PC-9 (cell line): ENCODE data around the gene BTBD19. TPM values are rescaled to one million over a fixed set of nuclear protein-coding genes. Genes with fewer than 3 reads are reported as not detected.

Experiments used
- BruUV-seq: library from RNA; stranded (reverse); fragments of 400-500 nt; replicated peaks from 2 replicates; lab custom pipeline; 2021; lab: Mats Ljungman, UMichigan
- CTCF ChIA-PET: fragments of 300-600 bp; sonication (Branson Sonifier 250); formaldehyde crosslinking; loops from one replicate; lab custom pipeline; 2022; ENCODE audit warnings: antibody characterized with exemption; lab: Charles Lee
- POLR2A ChIA-PET: fragments of 300-600 bp; sonication (Branson Sonifier 250); formaldehyde crosslinking; loops from one replicate; lab custom pipeline; 2022; ENCODE audit warnings: antibody characterized with exemption; ENCODE audit not compliant: unreplicated experiment; lab: Charles Lee
- DNase-seq, 2 experiments: peaks; one replicate each; pipeline versions ENCODE4 v3.0.0 to v3.0.0-alpha.2; 2015 to 2022; ENCODE audit warnings: mixed read lengths in 1 of 2
- H2AFZ ChIP-seq: fragments of 200-600 bp; sonication (generic); 2 replicates; pipeline ENCODE4 v1.8.1; 2017; ENCODE audit warnings: antibody characterized with exemption
- H3F3A ChIP-seq: fragments of 200-600 bp; sonication (generic); 2 replicates; pipeline ENCODE4 v1.8.1; 2017; ENCODE audit warnings: antibody characterized with exemption, mild to moderate bottlenecking, low read depth; ENCODE audit not compliant: insufficient read depth
- H3K27ac ChIP-seq: fragments of 200-600 bp; sonication (generic); 2 replicates; pipeline ENCODE4 v1.6.1; 2016; ENCODE audit warnings: mixed run types
- H3K27me3 ChIP-seq: fragments of 200-600 bp; sonication (generic); 2 replicates; pipeline ENCODE4 v1.6.1; 2016; ENCODE audit warnings: low read depth, mixed run types; ENCODE audit not compliant: insufficient read depth
- H3K36me3 ChIP-seq: fragments of 200-600 bp; sonication (generic); 2 replicates; pipeline ENCODE4 v1.6.1; 2016; ENCODE audit warnings: low read depth, mixed run types
- H3K4me1 ChIP-seq: fragments of 200-600 bp; sonication (generic); replicated peaks from 2 replicates; pipeline ENCODE4 v1.6.1; 2016; ENCODE audit warnings: mixed run types; ENCODE audit not compliant: insufficient read depth
- H3K4me2 ChIP-seq: fragments of 200-600 bp; sonication (generic); 2 replicates; pipeline ENCODE4 v1.6.1; 2017; ENCODE audit warnings: mixed run types
- H3K4me3 ChIP-seq: fragments of 200-600 bp; sonication (generic); 2 replicates; pipeline ENCODE4 v1.6.1; 2016; ENCODE audit warnings: mixed run types
- H3K79me2 ChIP-seq: fragments of 200-600 bp; sonication (generic); 2 replicates; pipeline ENCODE4 v1.6.1; 2017; ENCODE audit warnings: low read depth, mixed run types
- H3K9me2 ChIP-seq: fragments of 200-600 bp; sonication (generic); 2 replicates; pipeline ENCODE4 v1.8.1; 2017; ENCODE audit warnings: mild to moderate bottlenecking; ENCODE audit not compliant: insufficient read depth
- H3K9me3 ChIP-seq: fragments of 200-600 bp; sonication (generic); 2 replicates; pipeline ENCODE4 v1.8.1; 2016; ENCODE audit warnings: low read depth; ENCODE audit not compliant: insufficient read depth
- H4K20me1 ChIP-seq: fragments of 200-600 bp; sonication (generic); 2 replicates; pipeline ENCODE4 v1.8.1; 2017; ENCODE audit not compliant: insufficient read depth
- CTCF ChIP-seq: fragments of 200-600 bp; sonication (generic); conservative IDR thresholded peaks from 2 replicates; pipeline ENCODE4 v1.6.1; 2017; ENCODE audit warnings: mixed run types, antibody characterized with exemption, mild to moderate bottlenecking, moderate library complexity
- EZH2 ChIP-seq: fragments of 200-600 bp; sonication (generic); IDR thresholded peaks from 2 replicates; pipeline ENCODE4 v1.8.0; 2017; ENCODE audit warnings: antibody characterized with exemption, low read depth
- intact Hi-C: fragments of 100-400 bp; cut with micrococcal nuclease; formaldehyde crosslinking; loops from one replicate; pipeline ENCODE4 v1.10.0; 2022; ENCODE audit not compliant: unreplicated experiment
- total RNA-seq: library from RNA; stranded (reverse); gene quantifications from 2 replicates; pipeline ENCODE4 v1.2.3, GENCODE V29; 2021

The BTBD19 gene
- total RNA-seq, 1 experiment from 2014 or later = 6.2 TPM

GRCh38 chr1:44776730-44777068 lies 31.6 kb upstream of the BTBD19 start:
- peak overlapping the region; percentile 95 for H3K4me3 ChIP-seq
- intact Hi-C loops = no loop called here
- H3K4me2 ChIP-seq = peak overlapping the region; percentile 84
- DNase-seq = no peak
- H4K20me1 ChIP-seq = peaks cover 43% of the 10 kb centered on the region
- ChIA-PET CTCF (interaction anchor here (1.0 to 1.2 kb wide), 3 partner anchors 17 to 45 kb away, joined by 3 to 4 read pairs (median 3); partner anchors contain the start of gene PLK3), POLR2A (interaction anchor here (0.6 kb wide), 1 partner anchor 23 kb away, joined by 4 read pairs; the partner anchor contains the start of gene PLK3)
- H3K9me3 ChIP-seq = no peaks in the 10 kb centered on the region
- H3K27me3 ChIP-seq = no peaks in the 10 kb centered on the region
- H3K27ac ChIP-seq = peak overlapping the region; percentile 98
- no peaks in the 10 kb centered on the region for H3K9me2 ChIP-seq
- TF ChIP-seq EZH2 (no peak), CTCF (no peak)
- H3K79me2 ChIP-seq = peaks cover 60% of the 10 kb centered on the region
- peaks cover 49% of the 10 kb centered on the region for H3K36me3 ChIP-seq
- BruUV-seq = no TSS peak
- H3F3A ChIP-seq = peaks cover 80% of the 10 kb centered on the region
- H3K4me1 ChIP-seq = peaks cover 22% of the 10 kb centered on the region
- H2AFZ ChIP-seq = no peak overlapping the region

- peaks cover 43% of the 10 kb centered on the region for H4K20me1 ChIP-seq
- no peak overlapping the region for H2AFZ ChIP-seq
- TF ChIP-seq EZH2 (no peak), CTCF (no peak)
- peak overlapping the region; percentile 84 for H3K4me2 ChIP-seq
- no peaks in the 10 kb centered on the region for H3K27me3 ChIP-seq
- ChIA-PET CTCF (no interaction called here), POLR2A (interaction anchor here (0.6 to 0.7 kb wide), 2 partner anchors 43 to 889 kb away, joined by 3 to 4 read pairs; no protein-coding TSS in a partner anchor)
- H3K36me3 ChIP-seq = peaks cover 49% of the 10 kb centered on the region
- H3K9me3 ChIP-seq = no peaks in the 10 kb centered on the region
- peaks cover 60% of the 10 kb centered on the region for H3K79me2 ChIP-seq
- no TSS peak for BruUV-seq
- DNase-seq = no peak
- intact Hi-C loops = no loop called here
- H3F3A ChIP-seq = peaks cover 85% of the 10 kb centered on the region
- peak overlapping the region; percentile 95 for H3K4me3 ChIP-seq
- peak overlapping the region; percentile 98 for H3K27ac ChIP-seq
- peaks cover 22% of the 10 kb centered on the region for H3K4me1 ChIP-seq
- no peaks in the 10 kb centered on the region for H3K9me2 ChIP-seq
These were observed 30.8 kb upstream of the BTBD19 start for GRCh38 chr1:44777547-44777946.

- CTCF ChIA-PET = no interaction called here
- TF ChIP-seq EZH2 (no peak), CTCF (no peak)
- peaks cover 22% of the 10 kb centered on the region for H3K4me1 ChIP-seq
- H3K79me2 ChIP-seq = peaks cover 60% of the 10 kb centered on the region
- H3K4me2 ChIP-seq = peak overlapping the region; percentile 84
- peak overlapping the region; percentile 98 for H3K27ac ChIP-seq
- peaks cover 43% of the 10 kb centered on the region for H4K20me1 ChIP-seq
- intact Hi-C loops = no loop called here
- peaks cover 49% of the 10 kb centered on the region for H3K36me3 ChIP-seq
- H3K9me3 ChIP-seq = no peaks in the 10 kb centered on the region
- H3F3A ChIP-seq = peaks cover 85% of the 10 kb centered on the region
- POLR2A ChIA-PET = interaction anchor here (0.6 to 0.7 kb wide), 2 partner anchors 42 to 889 kb away, joined by 3 to 4 read pairs; no protein-coding TSS in a partner anchor
- peak overlapping the region; percentile 95; the same call in 1 of the 2 replicates for H3K4me3 ChIP-seq
- no peak overlapping the region for H2AFZ ChIP-seq
- BruUV-seq = no TSS peak
- H3K27me3 ChIP-seq = no peaks in the 10 kb centered on the region
- DNase-seq = no peak
- no peaks in the 10 kb centered on the region for H3K9me2 ChIP-seq
These were observed 30.2 kb upstream of the BTBD19 start for GRCh38 chr1:44777969-44778635.
